HEK293T (cell line): Measurements from ENCODE around the gene BRD7.

Source experiments
- CTCF ChIA-PET: fragments of 350-600 bp; formaldehyde crosslinking; extraction: SDS; loops from one replicate; lab custom pipeline; 2021; ENCODE audit warnings: antibody characterized with exemption, inconsistent platforms; lab: Yijun Ruan, JAX
- POLR2A ChIA-PET: fragments of 350-600 bp; formaldehyde crosslinking; extraction: SDS; loops from one replicate; lab custom pipeline; 2020; ENCODE audit warnings: antibody characterized with exemption, inconsistent platforms; lab: Yijun Ruan, JAX
- DNase-seq: peaks from one replicate; pipeline ENCODE4 v3.0.0; 2012; ENCODE audit warnings: mixed read lengths; ENCODE audit errors: extremely low spot score
- ARNT ChIP-seq: fragments of 450-650 bp; IDR thresholded peaks from 2 replicates; pipeline ENCODE4 v1.6.1; 2017; ENCODE audit warnings: mild to moderate bottlenecking
- BHLHE40 ChIP-seq: fragments of 450-650 bp; IDR thresholded peaks from 2 replicates; pipeline ENCODE4 v1.6.1; 2016; ENCODE audit warnings: mild to moderate bottlenecking, moderate library complexity, borderline replicate concordance
- CTBP1 ChIP-seq: fragments of 450-650 bp; IDR thresholded peaks from 2 replicates; pipeline ENCODE4 v1.6.1; 2016; ENCODE audit warnings: borderline replicate concordance
- ELF4 ChIP-seq: fragments of 450-650 bp; IDR thresholded peaks from 2 replicates; pipeline ENCODE4 v1.6.1; 2017; ENCODE audit warnings: antibody characterized with exemption
- FOXA1 ChIP-seq: fragments of 450-650 bp; IDR thresholded peaks from 2 replicates; pipeline ENCODE4 v1.6.1; 2016; ENCODE audit warnings: mild to moderate bottlenecking
- FOXK2 ChIP-seq: fragments of 450-650 bp; IDR thresholded peaks from 2 replicates; pipeline ENCODE4 v1.6.1; 2016; ENCODE audit warnings: mild to moderate bottlenecking
- FOXM1 ChIP-seq: fragments of 450-650 bp; IDR thresholded peaks from 2 replicates; pipeline ENCODE4 v1.6.1; 2017; ENCODE audit warnings: mild to moderate bottlenecking, borderline replicate concordance
- HDGF ChIP-seq: fragments of 450-650 bp; IDR thresholded peaks from 2 replicates; pipeline ENCODE4 v1.6.1; 2017; ENCODE audit warnings: antibody characterized with exemption, borderline replicate concordance
- L3MBTL2 ChIP-seq: fragments of 450-650 bp; conservative IDR thresholded peaks from 2 replicates; pipeline ENCODE4 v1.6.1; 2016; ENCODE audit warnings: mild to moderate bottlenecking
- LEF1 ChIP-seq: fragments of 450-650 bp; IDR thresholded peaks from 2 replicates; pipeline ENCODE4 v1.6.1; 2017; ENCODE audit warnings: mild to moderate bottlenecking, borderline replicate concordance
- NFRKB ChIP-seq: fragments of 450-650 bp; IDR thresholded peaks from 2 replicates; pipeline ENCODE4 v1.6.1; 2016; ENCODE audit warnings: mild to moderate bottlenecking, moderate library complexity
- SP1 ChIP-seq: fragments of 450-650 bp; IDR thresholded peaks from 2 replicates; pipeline ENCODE4 v1.6.1; 2017
- SUZ12 ChIP-seq: fragments of 450-650 bp; IDR thresholded peaks from 2 replicates; pipeline ENCODE4 v1.6.1; 2016; ENCODE audit warnings: mild to moderate bottlenecking
- TARDBP ChIP-seq: fragments of 450-650 bp; IDR thresholded peaks from 2 replicates; pipeline ENCODE4 v1.6.1; 2016
- ZNF384 ChIP-seq: fragments of 450-650 bp; IDR thresholded peaks from 2 replicates; pipeline ENCODE4 v1.6.1; 2016
- TF ChIP-seq, protein P1 (sequence below): fragments of 450-650 bp; IDR thresholded peaks from 2 replicates; pipeline ENCODE4 v1.6.1; 2016

The BRD7 gene

DNA sequence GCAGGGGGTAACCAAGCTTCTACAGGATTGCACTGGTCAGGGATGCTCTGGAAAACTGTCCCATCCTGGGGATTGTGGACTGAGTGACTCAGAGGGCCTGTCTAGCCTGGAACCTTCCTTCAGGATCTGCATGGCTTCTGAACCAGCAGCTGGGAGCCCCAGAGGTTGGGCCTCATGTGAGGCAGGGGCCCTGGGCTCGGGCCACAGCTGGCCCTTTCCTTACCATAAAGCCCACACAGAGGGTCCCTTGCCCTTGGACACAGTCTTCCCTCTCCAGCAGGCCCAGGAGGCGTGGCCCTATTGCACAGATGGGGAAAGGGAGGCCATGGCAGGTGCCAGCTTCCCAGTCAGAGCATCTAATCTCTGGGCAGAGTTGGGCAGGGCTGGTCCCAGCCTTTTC, 72.0 kb downstream of the BRD7 start:
- no peak for DNase-seq
- ChIA-PET POLR2A (no interaction called here), CTCF (interaction anchor here (1.1 kb wide), 1 partner anchor 272 kb away, joined by 3 read pairs; the partner anchor contains the start of gene CNEP1R1)
- TF ChIP-seq, protein P1, sequence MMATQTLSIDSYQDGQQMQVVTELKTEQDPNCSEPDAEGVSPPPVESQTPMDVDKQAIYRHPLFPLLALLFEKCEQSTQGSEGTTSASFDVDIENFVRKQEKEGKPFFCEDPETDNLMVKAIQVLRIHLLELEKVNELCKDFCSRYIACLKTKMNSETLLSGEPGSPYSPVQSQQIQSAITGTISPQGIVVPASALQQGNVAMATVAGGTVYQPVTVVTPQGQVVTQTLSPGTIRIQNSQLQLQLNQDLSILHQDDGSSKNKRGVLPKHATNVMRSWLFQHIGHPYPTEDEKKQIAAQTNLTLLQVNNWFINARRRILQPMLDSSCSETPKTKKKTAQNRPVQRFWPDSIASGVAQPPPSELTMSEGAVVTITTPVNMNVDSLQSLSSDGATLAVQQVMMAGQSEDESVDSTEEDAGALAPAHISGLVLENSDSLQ = no peak
- TF ChIP-seq TARDBP (no peak), FOXA1 (no peak), CTBP1 (no peak), HDGF (no peak), FOXK2 (no peak), LEF1 (no peak), ZNF384 (no peak), FOXM1 (no peak), BHLHE40 (no peak), NFRKB (no peak), SP1 (no peak), ELF4 (no peak), SUZ12 (no peak), ARNT (no peak), L3MBTL2 (no peak)

DNA sequence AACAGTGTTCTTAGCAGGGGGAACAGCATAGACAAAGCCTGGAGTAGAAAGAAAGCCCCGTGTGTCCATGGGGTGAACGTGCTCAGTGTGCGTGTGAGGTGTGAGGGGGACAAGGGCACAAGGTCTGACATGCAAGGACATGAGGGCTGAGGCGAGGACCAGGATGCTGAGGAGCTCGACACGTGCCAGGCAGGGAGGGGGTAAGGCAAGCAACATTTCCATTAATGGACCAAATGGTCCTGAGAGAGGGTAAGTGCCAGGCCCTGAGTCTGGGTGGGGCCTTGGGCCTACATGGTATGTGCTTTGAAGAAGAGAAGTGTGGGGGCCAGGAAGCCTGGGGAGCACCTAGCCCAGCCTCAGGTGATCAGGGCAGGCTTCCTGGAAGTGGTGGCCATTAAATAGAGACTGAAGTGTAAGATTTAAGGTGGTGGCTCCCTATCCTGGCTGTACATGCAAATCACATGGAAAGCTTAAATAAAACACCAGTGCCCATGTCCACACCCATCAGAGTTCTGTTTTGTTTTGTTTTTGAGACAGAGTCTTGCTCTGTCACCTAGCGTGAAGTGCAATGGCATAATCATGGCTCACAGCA, 73.2 kb downstream of the BRD7 start:
- CTCF ChIA-PET = no interaction called here
- TF ChIP-seq ZNF384 (no peak), FOXA1 (no peak), ELF4 (no peak), TARDBP (no peak), BHLHE40 (no peak), FOXK2 (no peak), ARNT (no peak), FOXM1 (no peak)
- TF ChIP-seq, protein P1 = no peak
- POLR2A ChIA-PET = no interaction called here
- no peak for DNase-seq

DNA sequence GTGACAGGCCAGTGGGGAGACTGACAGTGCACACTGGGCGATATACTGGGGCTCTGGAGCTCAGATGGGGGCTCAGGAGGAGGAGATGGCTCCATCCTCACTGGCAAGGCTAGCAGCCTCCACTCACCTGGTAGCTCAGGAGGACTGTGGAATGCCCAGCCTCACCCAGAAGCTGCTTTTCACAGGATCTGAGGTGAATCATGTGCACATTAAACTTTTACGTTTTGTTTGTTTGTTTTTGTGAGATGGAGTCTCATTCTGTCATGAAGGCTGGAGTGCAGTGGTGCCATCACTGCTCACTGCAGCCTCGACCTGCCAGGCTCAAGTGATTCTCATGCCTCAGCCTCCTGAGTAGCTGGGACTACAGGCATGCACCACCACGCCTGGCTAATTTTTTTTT, 73.8 kb downstream of the BRD7 start:
- ChIA-PET CTCF (no interaction called here), POLR2A (no interaction called here)
- DNase-seq = no peak
- TF ChIP-seq BHLHE40 (no peak), SUZ12 (no peak), FOXA1 (no peak), ARNT (no peak), CTBP1 (no peak)

DNA sequence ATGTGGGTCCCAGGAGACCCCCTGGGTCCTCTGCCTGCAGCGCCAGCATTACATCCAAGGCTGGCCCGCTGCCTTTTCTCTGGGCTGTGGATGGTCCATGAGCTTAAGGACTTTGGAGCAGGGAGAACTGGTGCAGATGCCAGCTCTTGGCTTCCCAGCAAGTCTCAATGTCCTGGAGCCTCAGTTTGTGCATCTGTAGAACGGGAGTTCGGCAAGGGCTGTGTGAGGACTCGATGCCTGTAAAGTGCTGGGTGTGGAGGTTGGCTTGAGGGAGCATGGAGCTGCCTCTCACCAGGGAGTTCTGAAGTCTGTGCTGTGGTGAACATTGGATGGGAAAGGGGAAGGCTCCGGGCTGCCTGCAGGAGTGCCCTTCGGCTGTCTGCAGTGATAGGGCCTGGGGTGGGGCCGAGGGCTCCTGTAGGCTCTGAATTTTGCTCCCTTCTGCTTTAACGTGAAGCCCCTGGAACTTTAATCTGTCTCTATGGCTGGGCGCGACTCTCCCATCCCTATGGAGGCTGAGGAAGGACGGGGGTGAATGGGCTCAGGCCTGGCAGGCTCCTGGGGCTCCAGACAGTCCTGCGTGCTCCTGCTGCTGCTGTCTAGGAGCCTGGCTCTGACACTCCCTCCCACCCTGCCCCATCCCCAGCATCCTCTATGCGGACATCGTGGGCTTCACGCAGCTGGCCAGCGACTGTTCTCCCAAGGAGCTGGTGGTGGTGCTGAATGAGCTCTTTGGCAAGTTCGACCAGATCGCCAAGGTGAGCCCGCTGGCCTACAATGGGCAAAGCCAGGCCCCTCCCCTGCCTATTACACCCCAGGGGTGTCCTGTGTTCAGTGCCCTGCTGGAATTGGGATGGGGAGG, 74.6 kb downstream of the BRD7 start:
- TF ChIP-seq BHLHE40 (no peak), TARDBP (no peak), LEF1 (no peak), FOXM1 (no peak), HDGF (no peak), SUZ12 (no peak), FOXA1 (no peak)
- DNase-seq = no peak
- CTCF ChIA-PET = no interaction called here
- POLR2A ChIA-PET = no interaction called here

DNA sequence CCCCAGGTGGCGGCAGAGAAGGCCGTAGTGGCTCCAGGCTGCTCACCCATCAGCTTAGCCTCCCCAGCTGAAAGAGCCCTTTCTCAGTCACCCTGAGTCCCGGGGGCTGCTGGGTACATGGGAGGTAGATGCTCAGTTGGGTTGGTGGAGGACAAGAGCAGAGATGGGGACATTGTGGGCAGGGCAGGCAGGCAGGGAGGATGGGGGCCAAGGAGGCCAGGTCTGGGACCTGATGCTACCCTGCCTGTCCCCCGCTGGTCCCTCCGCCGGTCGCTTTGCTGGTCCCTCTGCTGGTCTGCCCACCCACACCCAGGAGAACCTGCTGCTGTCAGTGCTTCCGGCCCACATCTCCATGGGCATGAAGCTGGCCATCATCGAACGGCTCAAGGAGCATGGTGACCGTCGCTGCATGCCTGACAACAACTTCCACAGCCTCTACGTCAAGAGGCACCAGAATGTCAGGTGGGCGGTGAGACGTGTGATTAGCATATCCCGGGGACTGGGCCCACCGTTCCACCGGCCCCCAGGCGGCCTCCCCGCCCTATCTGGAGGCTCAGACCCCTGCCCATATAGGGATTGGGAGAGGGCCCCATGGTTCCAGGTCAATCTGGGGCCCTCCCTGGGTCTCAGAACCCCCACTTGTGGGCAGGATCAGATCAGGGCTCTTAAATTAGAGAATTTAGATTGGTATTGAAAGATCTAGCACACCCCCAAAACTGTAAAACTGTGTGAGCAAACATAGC, 75.6 kb downstream of the BRD7 start:
- TF ChIP-seq CTBP1 (no peak), HDGF (no peak)
- CTCF ChIA-PET = no interaction called here
- no peak for DNase-seq
- POLR2A ChIA-PET = no interaction called here

DNA sequence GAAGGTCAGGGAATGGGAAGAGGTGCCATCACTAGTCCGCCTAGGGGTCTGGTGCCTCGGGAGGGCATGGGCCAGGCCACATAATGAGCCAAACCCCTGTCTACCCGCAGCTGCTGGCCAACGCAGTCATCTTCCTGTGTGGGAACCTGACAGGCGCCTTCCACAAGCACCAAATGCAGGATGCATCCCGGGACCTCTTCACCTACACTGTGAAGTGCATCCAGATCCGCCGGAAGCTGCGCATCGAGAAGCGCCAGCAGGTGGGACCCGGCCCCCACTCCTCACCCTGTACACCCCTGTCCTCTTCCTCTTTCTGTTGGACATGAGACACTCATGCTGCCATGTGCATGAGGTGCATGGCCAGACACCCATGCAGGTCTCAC, 76.2 kb downstream of the BRD7 start:
- CTCF ChIA-PET = no interaction called here
- POLR2A ChIA-PET = no interaction called here
- DNase-seq = no peak
- TF ChIP-seq CTBP1 = no peak
- TF ChIP-seq SUZ12 = no peak
- TF ChIP-seq FOXK2 = no peak
- no peak for TF ChIP-seq SP1
- TF ChIP-seq ARNT = no peak
- no peak for TF ChIP-seq ELF4
- no peak for TF ChIP-seq FOXM1
- no peak for TF ChIP-seq FOXA1
- no peak for TF ChIP-seq ZNF384
- no peak for TF ChIP-seq HDGF
